Calu3 (cell line): Measurements from ENCODE around the gene CBX2. TPM values are rescaled to one million over a fixed set of nuclear protein-coding genes. Genes with fewer than 3 reads are reported as not detected.

Experiments
- BruUV-seq: library from RNA; stranded (reverse); fragments of 400-500 nt; replicated peaks from 2 replicates; lab custom pipeline; 2021; lab: Mats Ljungman, UMichigan
- CTCF ChIA-PET: fragments of 300-600 bp; sonication (Branson Sonifier 250); formaldehyde crosslinking; loops from one replicate; lab custom pipeline; 2022; ENCODE audit warnings: antibody characterized with exemption; lab: Charles Lee
- DNase-seq: peaks from one replicate; pipeline ENCODE4 v3.0.0; 2022
- H3K27ac Mint-ChIP-seq: one replicate; pipeline ENCODE4 v1.8.0; 2022; ENCODE audit warnings: mixed read lengths; ENCODE audit not compliant: unreplicated experiment
- H3K27me3 Mint-ChIP-seq: one replicate; pipeline ENCODE4 v1.8.0; 2022; ENCODE audit warnings: mixed read lengths; ENCODE audit not compliant: unreplicated experiment
- H3K36me3 Mint-ChIP-seq: one replicate; pipeline ENCODE4 v1.8.0; 2022; ENCODE audit warnings: mild to moderate bottlenecking, moderate library complexity, mixed read lengths; ENCODE audit not compliant: insufficient read depth, unreplicated experiment
- H3K4me1 Mint-ChIP-seq: one replicate; pipeline ENCODE4 v1.8.0; 2022; ENCODE audit warnings: mild to moderate bottlenecking, low read depth, mixed read lengths; ENCODE audit not compliant: unreplicated experiment
- H3K4me3 Mint-ChIP-seq: one replicate; pipeline ENCODE4 v1.8.0; 2022; ENCODE audit warnings: mild to moderate bottlenecking, low read depth, moderate library complexity, mixed read lengths; ENCODE audit not compliant: unreplicated experiment
- H3K9me3 Mint-ChIP-seq: one replicate; pipeline ENCODE4 v1.8.0; 2022; ENCODE audit warnings: low read depth, mixed read lengths; ENCODE audit not compliant: unreplicated experiment
- intact Hi-C: fragments of 100-400 bp; cut with micrococcal nuclease; formaldehyde crosslinking; loops from one replicate; pipeline ENCODE4 v1.10.0; 2022; ENCODE audit not compliant: unreplicated experiment
- total RNA-seq: library from RNA; stranded (reverse); gene quantifications from 2 replicates; pipeline ENCODE4 v1.2.3, GENCODE V29; 2022
- TF ChIP-seq, protein P1 (sequence below): fragments of 200-600 bp; IDR thresholded peaks from one replicate; pipeline ENCODE4 v1.8.0; 2022; ENCODE audit warnings: antibody characterized with exemption; ENCODE audit not compliant: unreplicated experiment

The CBX2 gene
- total RNA-seq, 1 experiment from 2014 or later: 8.3 TPM

DNA sequence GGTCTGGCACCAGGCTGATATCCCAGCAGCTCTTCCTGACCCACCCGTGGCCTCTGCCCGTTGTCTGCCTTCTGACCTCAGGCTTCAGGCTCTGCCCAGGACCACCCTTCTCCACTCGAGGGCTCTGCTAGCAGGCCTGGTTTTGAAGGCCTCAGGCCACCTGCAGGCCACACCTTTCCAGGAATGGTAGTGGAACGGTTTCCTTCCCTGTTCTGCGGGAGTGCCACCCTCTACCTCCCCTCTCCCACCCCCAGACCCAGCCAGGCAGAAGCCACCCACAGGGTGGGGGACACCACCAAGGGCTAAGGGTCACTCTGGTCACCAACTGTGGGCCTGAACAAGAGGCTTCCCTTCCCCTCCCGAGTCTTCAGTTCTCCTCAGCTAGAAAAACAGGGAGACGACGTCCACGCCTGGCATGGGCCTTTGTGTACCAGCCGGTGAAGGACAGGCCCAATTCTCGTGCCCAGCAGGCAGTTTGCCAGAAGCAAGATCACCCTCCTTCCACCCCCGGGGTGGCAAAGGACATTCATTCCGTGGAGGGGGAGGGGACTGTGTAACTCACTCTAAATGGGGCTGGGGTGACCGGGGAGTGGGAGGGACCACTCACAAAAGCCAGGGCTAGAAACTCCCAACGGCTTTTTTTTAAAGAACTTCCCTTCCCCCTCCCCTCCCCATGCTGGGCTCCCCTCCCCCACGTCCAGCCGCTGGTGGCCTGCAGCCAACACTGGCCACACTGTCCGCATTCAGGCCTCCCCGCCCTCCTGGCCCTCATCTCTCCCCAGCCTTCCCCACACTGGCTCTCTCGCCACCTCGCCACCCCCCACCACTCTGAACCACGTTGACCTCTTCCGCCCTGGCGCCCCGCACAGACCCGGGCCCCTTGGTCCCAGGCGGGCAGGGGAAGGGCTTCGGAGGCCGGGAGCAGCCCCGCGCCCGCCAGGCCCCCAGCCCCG, 53.6 kb downstream of the CBX2 start:
- H3K4me3 Mint-ChIP-seq: peak overlapping the region; percentile 40
- H3K36me3 Mint-ChIP-seq: peaks cover 52% of the 10 kb centered on the region
- intact Hi-C loops: no loop called here
- TF ChIP-seq, protein P1, sequence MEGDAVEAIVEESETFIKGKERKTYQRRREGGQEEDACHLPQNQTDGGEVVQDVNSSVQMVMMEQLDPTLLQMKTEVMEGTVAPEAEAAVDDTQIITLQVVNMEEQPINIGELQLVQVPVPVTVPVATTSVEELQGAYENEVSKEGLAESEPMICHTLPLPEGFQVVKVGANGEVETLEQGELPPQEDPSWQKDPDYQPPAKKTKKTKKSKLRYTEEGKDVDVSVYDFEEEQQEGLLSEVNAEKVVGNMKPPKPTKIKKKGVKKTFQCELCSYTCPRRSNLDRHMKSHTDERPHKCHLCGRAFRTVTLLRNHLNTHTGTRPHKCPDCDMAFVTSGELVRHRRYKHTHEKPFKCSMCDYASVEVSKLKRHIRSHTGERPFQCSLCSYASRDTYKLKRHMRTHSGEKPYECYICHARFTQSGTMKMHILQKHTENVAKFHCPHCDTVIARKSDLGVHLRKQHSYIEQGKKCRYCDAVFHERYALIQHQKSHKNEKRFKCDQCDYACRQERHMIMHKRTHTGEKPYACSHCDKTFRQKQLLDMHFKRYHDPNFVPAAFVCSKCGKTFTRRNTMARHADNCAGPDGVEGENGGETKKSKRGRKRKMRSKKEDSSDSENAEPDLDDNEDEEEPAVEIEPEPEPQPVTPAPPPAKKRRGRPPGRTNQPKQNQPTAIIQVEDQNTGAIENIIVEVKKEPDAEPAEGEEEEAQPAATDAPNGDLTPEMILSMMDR: no peak
- DNase-seq: peak; percentile 66
- H3K27ac Mint-ChIP-seq: no peak overlapping the region
- no peaks in the 10 kb centered on the region for H3K9me3 Mint-ChIP-seq
- CTCF ChIA-PET: interaction anchor here (0.7 to 1.3 kb wide), 2 partner anchors 8 to 84 kb away, joined by 3 to 4 read pairs; no protein-coding TSS in a partner anchor
- H3K27me3 Mint-ChIP-seq: no peaks in the 10 kb centered on the region
- no TSS peak for BruUV-seq
- H3K4me1 Mint-ChIP-seq: peaks cover 31% of the 10 kb centered on the region

DNA sequence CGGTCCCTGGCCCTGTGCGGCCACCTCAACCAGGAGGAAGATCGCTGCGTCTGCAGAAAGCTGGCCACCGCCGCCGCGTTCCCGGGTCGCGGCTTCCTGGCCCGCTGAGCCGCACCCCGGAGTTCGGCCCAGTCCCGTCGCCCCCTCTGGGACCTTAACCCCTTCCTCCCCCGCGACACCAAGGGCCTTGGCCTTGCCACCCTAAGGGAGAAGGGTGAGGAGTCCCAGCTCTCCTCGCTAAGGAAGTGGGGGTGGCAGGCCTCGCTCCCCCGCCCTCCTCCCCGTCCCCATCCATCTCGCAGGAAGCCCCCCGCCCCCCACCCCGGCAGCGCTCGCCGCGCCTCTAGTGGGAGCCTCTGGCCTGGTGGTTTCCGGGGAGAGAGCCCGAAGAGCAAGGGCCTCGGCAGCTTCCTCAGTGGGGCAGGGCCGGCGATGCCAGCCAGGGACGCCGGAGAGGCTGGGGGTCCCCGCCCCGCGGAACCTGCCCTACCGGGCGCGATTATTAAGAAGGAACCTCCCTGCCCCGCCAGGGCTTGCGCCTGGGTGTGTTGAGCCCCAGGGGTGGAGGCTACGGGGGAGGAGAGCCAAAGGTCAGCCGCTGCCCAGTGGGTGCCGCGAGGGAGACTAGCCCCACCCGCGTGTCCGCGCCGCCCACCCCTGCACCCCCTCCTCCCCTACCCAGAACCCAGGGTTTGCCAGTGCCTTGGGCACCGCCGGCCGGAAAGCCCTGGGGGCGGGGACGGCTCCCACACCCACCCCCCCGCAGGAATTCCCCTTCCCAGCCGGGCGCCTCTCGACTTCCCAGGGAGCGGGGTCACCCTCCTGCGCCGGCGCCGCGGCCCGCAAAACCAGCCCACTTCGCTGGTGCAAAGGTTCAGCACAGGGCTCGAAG, 54.5 kb downstream of the CBX2 start:
- H3K36me3 Mint-ChIP-seq: peaks cover 61% of the 10 kb centered on the region
- peak; percentile 50 for DNase-seq

DNA sequence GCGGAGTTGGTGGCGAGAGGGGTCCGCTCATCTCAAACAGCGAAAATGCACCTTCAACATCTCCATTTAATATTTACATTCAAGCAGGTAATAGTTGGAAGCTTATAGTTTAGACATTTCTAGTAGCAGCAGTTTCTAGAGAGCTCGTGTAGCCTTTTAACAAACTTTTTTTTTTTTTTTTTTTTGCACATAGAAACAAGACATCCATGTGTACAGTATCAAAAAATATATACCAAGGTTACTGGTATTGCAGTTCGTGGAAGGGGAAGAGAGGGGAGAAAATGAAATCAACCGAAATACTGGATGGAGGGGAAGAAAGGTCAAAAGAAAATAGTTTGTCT, 55.1 kb downstream of the CBX2 start:
- Mint-ChIP-seq H3K4me3 (peak overlapping the region; percentile 40), H3K9me3 (no peaks in the 10 kb centered on the region), H3K4me1 (peaks cover 38% of the 10 kb centered on the region), H3K27ac (peak overlapping the region; percentile 10), H3K27me3 (no peaks in the 10 kb centered on the region), H3K36me3 (peaks cover 67% of the 10 kb centered on the region)
- TF ChIP-seq, protein P1: no peak
- no peak for DNase-seq
- CTCF ChIA-PET: interaction anchor here (0.6 to 1.2 kb wide), 3 partner anchors 36 to 1585 kb away, joined by 3 to 10 read pairs (median 3); partner anchors contain the start of gene CBX8
- no TSS peak for BruUV-seq
- intact Hi-C loops: no loop called here

More for the DNA sequence above, 54.5 kb downstream of the CBX2 start:
- BruUV-seq: no TSS peak
- H3K4me1 Mint-ChIP-seq: peaks cover 38% of the 10 kb centered on the region
- H3K27ac Mint-ChIP-seq: peak overlapping the region; percentile 10
- CTCF ChIA-PET: interaction anchor here (0.6 to 1.2 kb wide), 4 partner anchors 36 to 1585 kb away, joined by 3 to 10 read pairs (median 3); partner anchors contain the start of gene CBX8
- TF ChIP-seq, protein P1: no peak
- H3K9me3 Mint-ChIP-seq: no peaks in the 10 kb centered on the region
- intact Hi-C loops: no loop called here
- no peaks in the 10 kb centered on the region for H3K27me3 Mint-ChIP-seq
- H3K4me3 Mint-ChIP-seq: peak overlapping the region; percentile 40
